Measurements from ENCODE around the gene REXO1. TPM values are rescaled to one million over a fixed set of nuclear protein-coding genes. Genes with fewer than 3 reads are reported as not detected.

REXO1 gene
- total and polyA plus RNA-seq, 9 of the 15 experiments (the other 6 are each of a cell fraction or from before 2014, with no cell fraction given) = 0.04 to 63.3 (median 15.8) TPM

DNA sequence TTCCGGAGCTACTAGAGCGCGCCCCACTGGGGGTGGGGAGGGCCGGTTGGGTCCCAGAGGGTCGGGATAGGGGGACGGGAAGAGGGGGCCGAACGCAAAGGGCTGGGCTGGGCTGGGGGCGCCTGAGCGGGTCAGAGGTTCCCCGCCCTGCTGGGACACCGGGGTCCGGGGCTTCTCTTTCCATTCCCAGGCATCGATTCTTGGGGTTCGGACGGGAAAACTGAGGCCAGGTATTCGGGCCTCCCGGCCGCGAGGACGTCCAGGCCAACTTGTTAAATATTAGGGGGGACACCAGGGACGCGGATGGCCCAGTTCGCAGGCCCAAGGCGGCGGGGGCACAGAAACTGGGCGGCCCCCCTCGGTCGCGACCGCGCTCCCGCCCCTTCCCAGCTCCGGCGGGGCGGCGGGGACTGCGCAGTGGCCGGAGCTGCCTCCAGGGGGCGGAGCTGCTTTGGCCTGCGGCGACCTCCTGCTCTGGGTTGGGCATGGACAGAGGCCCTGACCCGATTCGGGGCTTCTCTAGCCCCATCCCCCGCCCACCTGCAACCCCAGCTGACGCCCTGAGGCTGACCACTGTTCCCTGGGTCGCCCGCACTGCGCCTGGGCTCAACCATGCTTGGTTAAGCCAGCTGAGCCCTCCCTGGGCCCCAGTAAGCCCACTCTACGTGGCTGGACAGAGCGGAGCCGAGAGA lies 16.3 kb upstream of the REXO1 start (continued):
- TF ChIP-seq RBBP5 (IDR thresholded peaks at IDR 0.05; ENCODE audit: borderline replicate concordance, insufficient read depth, low read length, poor library complexity, severe bottlenecking) = peak; percentile 42
- no peak for TF ChIP-seq FOXA3 (CRISPR knock-in tag; conservative IDR thresholded peaks at IDR 0.05 in 1 of 2, IDR thresholded peaks at IDR 0.05 in 1 of 2)
- TF ChIP-seq TAF9B (IDR thresholded peaks at IDR 0.05; ENCODE audit: partially characterized antibody) = no peak
- no peak for TF ChIP-seq NFXL1 (CRISPR knock-in tag; IDR thresholded peaks at IDR 0.05)
- 0 out of 2 replicates have a peak, but pooled peaks have one; percentile 48 for TF ChIP-seq ZBTB2 (IDR thresholded peaks at IDR 0.05)
- TF ChIP-seq, protein P1, sequence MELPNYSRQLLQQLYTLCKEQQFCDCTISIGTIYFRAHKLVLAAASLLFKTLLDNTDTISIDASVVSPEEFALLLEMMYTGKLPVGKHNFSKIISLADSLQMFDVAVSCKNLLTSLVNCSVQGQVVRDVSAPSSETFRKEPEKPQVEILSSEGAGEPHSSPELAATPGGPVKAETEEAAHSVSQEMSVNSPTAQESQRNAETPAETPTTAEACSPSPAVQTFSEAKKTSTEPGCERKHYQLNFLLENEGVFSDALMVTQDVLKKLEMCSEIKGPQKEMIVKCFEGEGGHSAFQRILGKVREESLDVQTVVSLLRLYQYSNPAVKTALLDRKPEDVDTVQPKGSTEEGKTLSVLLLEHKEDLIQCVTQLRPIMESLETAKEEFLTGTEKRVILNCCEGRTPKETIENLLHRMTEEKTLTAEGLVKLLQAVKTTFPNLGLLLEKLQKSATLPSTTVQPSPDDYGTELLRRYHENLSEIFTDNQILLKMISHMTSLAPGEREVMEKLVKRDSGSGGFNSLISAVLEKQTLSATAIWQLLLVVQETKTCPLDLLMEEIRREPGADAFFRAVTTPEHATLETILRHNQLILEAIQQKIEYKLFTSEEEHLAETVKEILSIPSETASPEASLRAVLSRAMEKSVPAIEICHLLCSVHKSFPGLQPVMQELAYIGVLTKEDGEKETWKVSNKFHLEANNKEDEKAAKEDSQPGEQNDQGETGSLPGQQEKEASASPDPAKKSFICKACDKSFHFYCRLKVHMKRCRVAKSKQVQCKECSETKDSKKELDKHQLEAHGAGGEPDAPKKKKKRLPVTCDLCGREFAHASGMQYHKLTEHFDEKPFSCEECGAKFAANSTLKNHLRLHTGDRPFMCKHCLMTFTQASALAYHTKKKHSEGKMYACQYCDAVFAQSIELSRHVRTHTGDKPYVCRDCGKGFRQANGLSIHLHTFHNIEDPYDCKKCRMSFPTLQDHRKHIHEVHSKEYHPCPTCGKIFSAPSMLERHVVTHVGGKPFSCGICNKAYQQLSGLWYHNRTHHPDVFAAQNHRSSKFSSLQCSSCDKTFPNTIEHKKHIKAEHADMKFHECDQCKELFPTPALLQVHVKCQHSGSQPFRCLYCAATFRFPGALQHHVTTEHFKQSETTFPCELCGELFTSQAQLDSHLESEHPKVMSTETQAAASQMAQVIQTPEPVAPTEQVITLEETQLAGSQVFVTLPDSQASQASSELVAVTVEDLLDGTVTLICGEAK (IDR thresholded peaks at IDR 0.05) = no peak
- TF ChIP-seq, protein P1 (CRISPR knock-in tag; IDR thresholded peaks at IDR 0.05) = no peak
- no peak for TF ChIP-seq SAFB (IDR thresholded peaks at IDR 0.05; ENCODE audit: borderline replicate concordance, low read depth, low read length)
- TF ChIP-seq E2F6 (IDR thresholded peaks at IDR 0.05; ENCODE audit: borderline replicate concordance in 1 of 2, extremely low read depth in 1 of 2, insufficient read depth in 1 of 2, insufficient read length in 1 of 2, low read depth in 1 of 2, low read length in 1 of 2, poor library complexity in 1 of 2, severe bottlenecking in 1 of 2) = peak in 1 of 2 experiments; percentile 73
- TF ChIP-seq SNRNP70 (optimal IDR thresholded peaks at IDR 0.05; ENCODE audit: low read depth, low read length) = no peak
- peak; percentile 89 for TF ChIP-seq TFAP4 (CRISPR knock-in tag; IDR thresholded peaks at IDR 0.05; ENCODE audit: borderline replicate concordance)
- TF ChIP-seq ZC3H8 (IDR thresholded peaks at IDR 0.05) = no peak
- TF ChIP-seq BRCA1 (IDR thresholded peaks at IDR 0.05) = no peak
- TF ChIP-seq BRCA1 (CRISPR knock-in tag; IDR thresholded peaks at IDR 0.05) = 0 out of 2 replicates have a peak, but pooled peaks have one; percentile 34

Measured in K562 (cell line).